Keratinocyte (primary cell): ENCODE data around the gene TUBB6. TPM values are rescaled to one million over a fixed set of nuclear protein-coding genes. Genes with fewer than 3 reads are reported as not detected.

Experiments
- DNase-seq: peaks from one replicate; pipeline ENCODE4 v3.0.0-alpha.2; 2011; ENCODE audit warnings: low read depth, missing footprints, low spot score
- FAIRE-seq: peaks from 2 replicates; lab custom pipeline; 2011; peaks lifted over from hg19 to GRCh38; lab: Jason Lieb, UNC
- H2AFZ ChIP-seq: 2 replicates; pipeline ENCODE4 v1.6.0; 2012; ENCODE audit warnings: low read length, control low read depth, inconsistent platforms; ENCODE audit not compliant: control insufficient read depth
- H3K27ac ChIP-seq: 2 replicates; pipeline ENCODE4 v1.5.1; 2011; ENCODE audit warnings: low read length; ENCODE audit not compliant: control insufficient read depth, insufficient read depth
- H3K27me3 ChIP-seq: 3 replicates; pipeline ENCODE4 v1.6.0; 2011; ENCODE audit warnings: low read length; ENCODE audit not compliant: control insufficient read depth, insufficient read depth; ENCODE audit errors: extremely low read depth
- H3K36me3 ChIP-seq, 2 experiments: 2 replicates in 1 of 2; 3 replicates in 1 of 2; pipeline ENCODE4 v1.5.1; 2011; ENCODE audit warnings: low read length in 2 of 2, mild to moderate bottlenecking in 1 of 2; ENCODE audit not compliant: control insufficient read depth in 2 of 2, insufficient read depth in 2 of 2; ENCODE audit errors: extremely low read depth in 1 of 2
- H3K4me1 ChIP-seq: 3 replicates; pipeline ENCODE4 v1.5.1; 2011; ENCODE audit warnings: low read length; ENCODE audit not compliant: control insufficient read depth, insufficient read depth; ENCODE audit errors: extremely low read depth
- H3K4me2 ChIP-seq: 3 replicates; pipeline ENCODE4 v1.6.0; 2011; ENCODE audit warnings: low read depth, low read length; ENCODE audit not compliant: control insufficient read depth, insufficient read depth; ENCODE audit errors: extremely low read depth
- H3K4me3 ChIP-seq, 3 experiments: fragments of 200-600 bp in 1 of 3; sonication (generic) in 1 of 3; 2 replicates in 2 of 3; 3 replicates in 1 of 3; pipeline ENCODE4 v1.5.1; 2011 to 2016; ENCODE audit warnings: low read length in 3 of 3, mild to moderate bottlenecking in 3 of 3, control low read depth in 2 of 3, inconsistent platforms in 1 of 3, low read depth in 1 of 3, mixed read lengths in 1 of 3, mixed run types in 1 of 3, moderate library complexity in 1 of 3; ENCODE audit not compliant: control insufficient read depth in 2 of 3, insufficient read depth in 2 of 3; ENCODE audit errors: extremely low read depth in 1 of 3
- H3K79me2 ChIP-seq: 2 replicates; pipeline ENCODE4 v1.6.0; 2012; ENCODE audit warnings: low read length; ENCODE audit not compliant: control insufficient read depth, insufficient read depth
- H3K9ac ChIP-seq: 3 replicates; pipeline ENCODE4 v1.6.0; 2011; ENCODE audit warnings: low read length; ENCODE audit not compliant: control insufficient read depth, insufficient read depth; ENCODE audit errors: extremely low read depth
- H3K9me1 ChIP-seq: 3 replicates; pipeline ENCODE4 v1.6.0; 2011; ENCODE audit warnings: low read length; ENCODE audit not compliant: control insufficient read depth, insufficient read depth; ENCODE audit errors: extremely low read depth
- H3K9me3 ChIP-seq: 2 replicates; pipeline ENCODE4 v1.5.1; 2012; ENCODE audit warnings: low read depth, low read length; ENCODE audit not compliant: control insufficient read depth
- H4K20me1 ChIP-seq: 3 replicates; pipeline ENCODE4 v1.6.0; 2011; ENCODE audit warnings: low read length; ENCODE audit not compliant: control insufficient read depth, insufficient read depth; ENCODE audit errors: extremely low read depth
- CTCF ChIP-seq, 3 experiments: IDR thresholded peaks in 1 of 3; conservative IDR thresholded peaks in 1 of 3; optimal IDR thresholded peaks in 1 of 3; 2 replicates in 2 of 3; 3 replicates in 1 of 3; pipeline versions ENCODE3 to v1.5.1; 2011; ENCODE audit warnings: low read length in 3 of 3, mild to moderate bottlenecking in 3 of 3, moderate library complexity in 2 of 3, control low read depth in 1 of 3, inconsistent platforms in 1 of 3; ENCODE audit not compliant: insufficient read depth in 2 of 3; ENCODE audit errors: extremely low read depth in 1 of 3
- EZH2 ChIP-seq: IDR thresholded peaks from one replicate; pipeline ENCODE4 v1.6.1; 2012; ENCODE audit warnings: inconsistent platforms, mild to moderate bottlenecking, low read length, moderate library complexity
- dilution Hi-C: fragments of 300-500 bp; cut with MboI; formaldehyde crosslinking; loops from one replicate; pipeline ENCODE4 v1.7.0; 2020; ENCODE audit warnings: low sequenced_read_pairs; ENCODE audit not compliant: extremely low pct_ligation_motif_present
- polyA plus RNA-seq, 5 experiments: library from polyadenylated mRNA; depleted of rRNA in 3 of 5; stranded (reverse) in 3 of 5; stranded (forward) in 1 of 5; unstranded in 1 of 5; fragments of >200 nt; gene quantifications; 1 replicate in 1 of 5; 2 replicates in 3 of 5; 3 replicates in 1 of 5; pipeline versions ENCODE4 v1.2.1 to v1.2.3, GENCODE V29; 2011 to 2012; ENCODE audit warnings: missing spikeins in 2 of 5, low read depth in 1 of 5, low replicate concordance in 1 of 5

Gene TUBB6
- polyA plus RNA-seq, 1 donor (not counting 4 experiments of a cell fraction or from before 2014, with no cell fraction given), result 479 TPM

DNA sequence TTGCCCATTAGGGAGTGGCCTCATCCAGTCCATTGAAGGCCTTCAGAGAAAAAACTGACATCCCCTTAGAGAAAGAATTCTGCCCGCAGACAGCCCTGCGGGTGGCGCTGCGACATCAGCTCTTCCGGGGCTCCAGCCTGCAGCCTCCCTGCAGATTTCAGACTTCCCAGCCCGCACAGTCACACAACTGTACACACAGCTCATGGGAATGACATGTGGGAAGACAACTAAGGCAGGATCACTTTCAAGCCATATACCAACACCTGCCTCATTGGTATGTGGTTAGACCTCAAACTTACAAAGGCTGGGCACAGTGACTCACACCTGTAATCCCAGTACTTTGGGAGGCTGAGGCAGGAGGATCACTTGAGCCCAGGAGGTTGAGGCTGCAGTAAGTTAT is 24.8 kb upstream of the TUBB6 start:
- no peaks in the 10 kb centered on the region for H3K27me3 ChIP-seq
- peak; percentile 95 for DNase-seq
- dilution Hi-C loops, result no loop called here
- H3K79me2 ChIP-seq, result no peaks in the 10 kb centered on the region
- H3K9ac ChIP-seq, result peak overlapping the region; percentile 56
- no peaks in the 10 kb centered on the region for H3K9me3 ChIP-seq
- peaks cover 27% of the 10 kb centered on the region for H3K4me1 ChIP-seq
- no peak overlapping the region for H3K4me3 ChIP-seq
- no peaks in the 10 kb centered on the region for H3K9me1 ChIP-seq
- H3K27ac ChIP-seq, result peak overlapping the region; percentile 67
- H3K36me3 ChIP-seq, result no peaks in the 10 kb centered on the region
- H2AFZ ChIP-seq, result no peak overlapping the region
- FAIRE-seq, result peak; percentile 94
- H3K4me2 ChIP-seq, result no peak overlapping the region
- no peaks in the 10 kb centered on the region for H4K20me1 ChIP-seq
- TF ChIP-seq EZH2 (no peak), CTCF (optimal IDR thresholded peaks at IDR 0.05 in 1 of 3, IDR thresholded peaks at IDR 0.05 in 1 of 3, conservative IDR thresholded peaks at IDR 0.05 in 1 of 3; ENCODE audit: extremely low read depth in 1 of 3, insufficient read depth in 2 of 3, low read length in 3 of 3) (peak; percentile 61 to 69 (median 62))

DNA sequence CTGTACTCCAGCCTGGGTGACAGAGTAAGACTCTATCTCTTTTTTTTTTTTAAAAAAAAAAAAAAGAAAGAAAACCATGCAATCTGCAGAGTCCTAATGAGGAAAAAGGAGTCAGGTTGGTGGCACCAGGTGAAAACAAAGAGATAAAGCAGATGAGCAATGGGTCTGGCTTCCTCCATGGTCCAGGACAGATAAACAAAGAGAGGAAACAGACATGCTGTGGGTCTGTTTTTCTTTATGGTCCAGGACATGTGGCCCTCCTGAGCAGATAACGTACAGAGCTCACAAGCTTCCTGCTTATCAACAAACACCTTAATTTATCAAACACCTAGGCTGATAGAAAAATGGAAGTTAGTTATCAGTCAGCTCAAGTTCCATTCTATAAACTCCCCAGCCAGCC is 24.4 kb upstream of the TUBB6 start:
- Histone ChIP-seq H3K9me3 (no peaks in the 10 kb centered on the region), H3K9ac (no peak overlapping the region), H3K4me2 (no peak overlapping the region), H2AFZ (no peak overlapping the region), H3K79me2 (no peaks in the 10 kb centered on the region), H3K27ac (no peak overlapping the region), H3K4me1 (peaks cover 31% of the 10 kb centered on the region), H3K27me3 (no peaks in the 10 kb centered on the region), H4K20me1 (no peaks in the 10 kb centered on the region), H3K36me3 (no peaks in the 10 kb centered on the region), H3K9me1 (no peaks in the 10 kb centered on the region), H3K4me3 (no peak overlapping the region)
- dilution Hi-C loops, result no loop called here
- FAIRE-seq, result no peak
- TF ChIP-seq CTCF (optimal IDR thresholded peaks at IDR 0.05 in 1 of 3, IDR thresholded peaks at IDR 0.05 in 1 of 3, conservative IDR thresholded peaks at IDR 0.05 in 1 of 3; ENCODE audit: extremely low read depth in 1 of 3, insufficient read depth in 2 of 3, low read length in 3 of 3), result no peak
- TF ChIP-seq EZH2, result no peak
- DNase-seq, result no peak
